MM.1S (cell line): Measurements from ENCODE around the gene MSLN.

ENCODE experiments used
- EZH2phosphoT487 ChIP-seq: fragments of 300-600 bp; sonication (generic); IDR thresholded peaks from 2 replicates; pipeline ENCODE4 v1.6.1; 2018; ENCODE audit warnings: antibody characterized with exemption, low read length
- TF ChIP-seq, protein P1 (sequence below): fragments of 300-600 bp; sonication (generic); IDR thresholded peaks from 2 replicates; pipeline ENCODE4 v1.5.1; 2016; ENCODE audit warnings: antibody characterized with exemption, low read length, mixed read lengths

DNA sequence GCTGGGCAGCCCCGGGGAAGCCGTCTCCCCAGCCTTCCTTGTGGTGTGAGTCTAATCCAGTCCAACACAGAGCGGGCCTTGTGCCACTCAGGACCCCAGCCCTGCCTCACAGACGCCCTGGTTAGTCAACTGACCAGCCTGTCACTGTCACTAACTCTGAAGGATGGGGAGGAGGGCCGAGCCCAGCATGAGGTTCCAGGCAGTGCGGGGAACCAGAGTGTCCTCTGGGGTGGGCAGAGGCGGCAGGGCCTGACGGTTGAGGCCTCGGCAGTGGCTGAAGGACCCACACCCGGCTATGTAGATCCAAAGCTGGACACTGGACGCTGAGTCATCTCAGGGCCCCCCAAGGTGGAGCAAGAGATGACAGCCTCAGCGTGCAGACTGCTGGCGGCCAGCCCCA lies 19.0 kb downstream of the MSLN start:
- TF ChIP-seq, protein P1, sequence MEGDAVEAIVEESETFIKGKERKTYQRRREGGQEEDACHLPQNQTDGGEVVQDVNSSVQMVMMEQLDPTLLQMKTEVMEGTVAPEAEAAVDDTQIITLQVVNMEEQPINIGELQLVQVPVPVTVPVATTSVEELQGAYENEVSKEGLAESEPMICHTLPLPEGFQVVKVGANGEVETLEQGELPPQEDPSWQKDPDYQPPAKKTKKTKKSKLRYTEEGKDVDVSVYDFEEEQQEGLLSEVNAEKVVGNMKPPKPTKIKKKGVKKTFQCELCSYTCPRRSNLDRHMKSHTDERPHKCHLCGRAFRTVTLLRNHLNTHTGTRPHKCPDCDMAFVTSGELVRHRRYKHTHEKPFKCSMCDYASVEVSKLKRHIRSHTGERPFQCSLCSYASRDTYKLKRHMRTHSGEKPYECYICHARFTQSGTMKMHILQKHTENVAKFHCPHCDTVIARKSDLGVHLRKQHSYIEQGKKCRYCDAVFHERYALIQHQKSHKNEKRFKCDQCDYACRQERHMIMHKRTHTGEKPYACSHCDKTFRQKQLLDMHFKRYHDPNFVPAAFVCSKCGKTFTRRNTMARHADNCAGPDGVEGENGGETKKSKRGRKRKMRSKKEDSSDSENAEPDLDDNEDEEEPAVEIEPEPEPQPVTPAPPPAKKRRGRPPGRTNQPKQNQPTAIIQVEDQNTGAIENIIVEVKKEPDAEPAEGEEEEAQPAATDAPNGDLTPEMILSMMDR: no peak
- TF ChIP-seq EZH2phosphoT487: no peak
